ENCODE measurements around the gene CPEB2.

DNA sequence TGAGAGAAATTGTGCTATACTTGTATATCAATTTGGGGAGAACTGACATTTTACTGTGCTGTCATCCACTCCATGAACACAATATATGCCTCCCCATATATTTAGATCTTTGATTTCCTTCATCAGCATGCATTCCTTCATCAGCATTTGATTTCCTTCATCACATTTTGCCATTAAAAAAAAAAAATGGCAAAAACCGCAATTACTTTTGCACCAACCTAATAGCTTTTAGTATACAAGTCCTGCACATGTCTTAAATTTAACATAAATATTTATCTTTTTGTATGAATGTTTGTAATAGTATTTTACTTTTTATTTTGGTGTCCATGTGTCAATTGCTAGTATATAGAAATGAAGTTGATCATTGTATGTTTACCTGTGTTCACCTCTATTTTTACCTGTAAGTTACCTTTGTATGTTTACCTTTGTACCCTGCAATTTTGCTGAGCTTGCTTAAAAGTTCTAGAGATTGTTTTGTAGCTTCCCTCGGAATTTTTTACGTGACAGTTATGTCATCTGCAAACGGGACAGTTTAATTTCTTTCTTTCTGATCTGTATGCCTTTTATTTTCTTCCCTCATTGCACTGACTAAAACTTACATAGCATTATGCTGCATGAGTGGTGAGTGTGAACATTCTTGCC lies 86.2 kb downstream of the CPEB2 start:
- no peak for TF ChIP-seq CEBPB (IDR thresholded peaks at IDR 0.05; ENCODE audit: borderline replicate concordance in 1 of 2, low read depth in 2 of 2, low read length in 2 of 2)
- no peak for TF ChIP-seq POLR2AphosphoS5 (IDR thresholded peaks at IDR 0.05; ENCODE audit: low read length)
- TF ChIP-seq, protein P1, sequence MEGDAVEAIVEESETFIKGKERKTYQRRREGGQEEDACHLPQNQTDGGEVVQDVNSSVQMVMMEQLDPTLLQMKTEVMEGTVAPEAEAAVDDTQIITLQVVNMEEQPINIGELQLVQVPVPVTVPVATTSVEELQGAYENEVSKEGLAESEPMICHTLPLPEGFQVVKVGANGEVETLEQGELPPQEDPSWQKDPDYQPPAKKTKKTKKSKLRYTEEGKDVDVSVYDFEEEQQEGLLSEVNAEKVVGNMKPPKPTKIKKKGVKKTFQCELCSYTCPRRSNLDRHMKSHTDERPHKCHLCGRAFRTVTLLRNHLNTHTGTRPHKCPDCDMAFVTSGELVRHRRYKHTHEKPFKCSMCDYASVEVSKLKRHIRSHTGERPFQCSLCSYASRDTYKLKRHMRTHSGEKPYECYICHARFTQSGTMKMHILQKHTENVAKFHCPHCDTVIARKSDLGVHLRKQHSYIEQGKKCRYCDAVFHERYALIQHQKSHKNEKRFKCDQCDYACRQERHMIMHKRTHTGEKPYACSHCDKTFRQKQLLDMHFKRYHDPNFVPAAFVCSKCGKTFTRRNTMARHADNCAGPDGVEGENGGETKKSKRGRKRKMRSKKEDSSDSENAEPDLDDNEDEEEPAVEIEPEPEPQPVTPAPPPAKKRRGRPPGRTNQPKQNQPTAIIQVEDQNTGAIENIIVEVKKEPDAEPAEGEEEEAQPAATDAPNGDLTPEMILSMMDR (IDR thresholded peaks at IDR 0.05 in 2 of 3, conservative IDR thresholded peaks at IDR 0.05 in 1 of 3; ENCODE audit: control insufficient read depth in 2 of 3, extremely low read depth in 1 of 3, insufficient read depth in 1 of 3, low read depth in 3 of 3, low read length in 3 of 3) = no peak
- TF ChIP-seq HCFC1 (IDR thresholded peaks at IDR 0.05; ENCODE audit: low read length) = no peak
- no peak for TF ChIP-seq MYC (IDR thresholded peaks at IDR 0.05; ENCODE audit: insufficient read depth, insufficient read length, insufficient replicate concordance, low read length, severe bottlenecking)
- TF ChIP-seq, protein P2, sequence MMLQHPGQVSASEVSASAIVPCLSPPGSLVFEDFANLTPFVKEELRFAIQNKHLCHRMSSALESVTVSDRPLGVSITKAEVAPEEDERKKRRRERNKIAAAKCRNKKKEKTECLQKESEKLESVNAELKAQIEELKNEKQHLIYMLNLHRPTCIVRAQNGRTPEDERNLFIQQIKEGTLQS (IDR thresholded peaks at IDR 0.05; ENCODE audit: borderline replicate concordance, extremely low read depth, low read depth, low read length) = no peak
- TF ChIP-seq, protein P3, sequence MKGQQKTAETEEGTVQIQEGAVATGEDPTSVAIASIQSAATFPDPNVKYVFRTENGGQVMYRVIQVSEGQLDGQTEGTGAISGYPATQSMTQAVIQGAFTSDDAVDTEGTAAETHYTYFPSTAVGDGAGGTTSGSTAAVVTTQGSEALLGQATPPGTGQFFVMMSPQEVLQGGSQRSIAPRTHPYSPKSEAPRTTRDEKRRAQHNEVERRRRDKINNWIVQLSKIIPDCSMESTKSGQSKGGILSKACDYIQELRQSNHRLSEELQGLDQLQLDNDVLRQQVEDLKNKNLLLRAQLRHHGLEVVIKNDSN (IDR thresholded peaks at IDR 0.05; ENCODE audit: borderline replicate concordance, extremely low read length, insufficient read depth, low read depth, low read length) = no peak
- TF ChIP-seq POLR2A (IDR thresholded peaks at IDR 0.05; ENCODE audit: low read depth, low read length) = no peak

All from GM12878 (cell line).